Chondrocyte (in vitro differentiated cells): ENCODE results near the gene IRX4. TPM values are rescaled to one million over a fixed set of nuclear protein-coding genes. Genes with fewer than 3 reads are reported as not detected.

Experiments
- DNase-seq: peaks from one replicate; pipeline ENCODE4 v3.0.0; 2021; ENCODE audit warnings: mixed read lengths, low spot score
- H3K27ac Mint-ChIP-seq: one replicate; pipeline ENCODE4 v1.8.0; 2021; ENCODE audit warnings: mild to moderate bottlenecking, moderate library complexity, mixed read lengths; ENCODE audit not compliant: unreplicated experiment
- H3K27me3 Mint-ChIP-seq: 2 replicates; pipeline ENCODE4 v1.8.0; 2021; ENCODE audit warnings: low read depth, mixed read lengths
- H3K36me3 Mint-ChIP-seq: 2 replicates; pipeline ENCODE4 v1.8.0; 2021; ENCODE audit warnings: low read depth, mixed read lengths
- H3K4me1 Mint-ChIP-seq: 2 replicates; pipeline ENCODE4 v1.8.0; 2021; ENCODE audit warnings: low read depth, mild to moderate bottlenecking, mixed read lengths
- H3K4me3 Mint-ChIP-seq: one replicate; pipeline ENCODE4 v1.8.0; 2021; ENCODE audit warnings: mild to moderate bottlenecking, moderate library complexity, mixed read lengths; ENCODE audit not compliant: unreplicated experiment
- H3K9me3 Mint-ChIP-seq: 2 replicates; pipeline ENCODE4 v1.8.0; 2021; ENCODE audit warnings: low read depth, mixed read lengths
- CTCF ChIP-seq: fragments of 200-600 bp; sonication (generic); IDR thresholded peaks from 2 replicates; pipeline ENCODE4 v1.5.0; 2021; ENCODE audit warnings: antibody characterized with exemption, mild to moderate bottlenecking, moderate library complexity
- total RNA-seq: library from RNA; stranded (reverse); gene quantifications from 3 replicates; pipeline ENCODE4 v1.2.1, GENCODE V29; 2021

Gene IRX4
- total RNA-seq, 1 donor from 2014 or later: not detected

DNA sequence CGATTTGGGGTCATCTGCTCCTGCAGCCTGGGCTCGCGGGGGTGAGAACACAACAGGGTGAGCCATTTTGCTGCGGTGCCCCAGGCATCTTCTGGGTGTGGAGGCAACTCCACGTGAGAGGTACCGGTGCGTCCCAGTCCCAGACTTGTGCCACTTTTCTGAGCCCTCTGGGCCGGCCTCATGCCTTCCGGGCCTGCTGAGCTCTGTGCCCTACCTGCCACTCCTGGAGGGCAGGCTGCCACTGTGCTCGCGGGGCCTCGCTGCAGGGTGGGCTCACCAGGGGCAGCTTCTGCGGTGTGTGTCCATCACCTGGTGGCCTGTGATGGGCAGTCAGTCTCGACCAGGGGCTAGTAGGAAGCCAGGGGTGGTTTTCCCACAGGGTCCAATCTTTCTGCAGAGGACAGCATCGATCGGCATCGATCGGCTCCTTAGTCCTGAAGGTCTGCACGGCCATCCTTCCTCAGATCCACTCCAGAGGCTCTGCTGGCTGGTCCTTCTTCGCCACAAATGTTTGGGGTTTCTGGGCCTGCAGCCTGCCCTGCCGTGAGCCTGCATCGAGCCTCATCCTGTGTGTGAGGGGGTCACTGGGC lies 22.6 kb downstream of the IRX4 start:
- no peaks in the 10 kb centered on the region for H3K4me1 Mint-ChIP-seq
- H3K27ac Mint-ChIP-seq: no peak overlapping the region
- no peak for DNase-seq
- H3K9me3 Mint-ChIP-seq: no peaks in the 10 kb centered on the region
- H3K4me3 Mint-ChIP-seq: no peak overlapping the region
- H3K27me3 Mint-ChIP-seq: peaks cover 30% of the 10 kb centered on the region
- no peaks in the 10 kb centered on the region for H3K36me3 Mint-ChIP-seq
- no peak for TF ChIP-seq CTCF

DNA sequence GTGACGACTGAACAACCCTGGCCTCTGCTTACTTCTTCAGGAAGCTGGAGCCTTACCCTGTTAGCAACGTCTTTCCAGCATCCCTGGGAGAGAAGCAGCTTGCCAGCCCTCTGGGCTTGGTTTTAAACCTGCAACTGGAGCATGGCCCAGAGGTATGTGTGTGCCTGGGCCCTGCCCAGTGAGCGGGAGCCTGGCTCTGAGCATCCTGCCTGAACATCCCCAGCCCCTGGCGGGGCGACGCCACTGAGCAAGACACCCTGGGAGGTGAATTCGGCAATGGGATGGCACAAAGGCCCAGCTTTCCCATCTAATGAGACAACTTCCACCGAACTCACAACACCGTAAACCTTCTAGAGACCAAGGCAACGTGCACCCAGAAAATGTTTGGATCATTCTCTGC lies 23.6 kb downstream of the IRX4 start:
- no peak overlapping the region for H3K4me3 Mint-ChIP-seq
- H3K4me1 Mint-ChIP-seq: no peaks in the 10 kb centered on the region
- H3K36me3 Mint-ChIP-seq: no peaks in the 10 kb centered on the region
- TF ChIP-seq CTCF: no peak
- H3K9me3 Mint-ChIP-seq: no peaks in the 10 kb centered on the region
- H3K27me3 Mint-ChIP-seq: peaks cover 27% of the 10 kb centered on the region
- no peak for DNase-seq
- no peak overlapping the region for H3K27ac Mint-ChIP-seq

DNA sequence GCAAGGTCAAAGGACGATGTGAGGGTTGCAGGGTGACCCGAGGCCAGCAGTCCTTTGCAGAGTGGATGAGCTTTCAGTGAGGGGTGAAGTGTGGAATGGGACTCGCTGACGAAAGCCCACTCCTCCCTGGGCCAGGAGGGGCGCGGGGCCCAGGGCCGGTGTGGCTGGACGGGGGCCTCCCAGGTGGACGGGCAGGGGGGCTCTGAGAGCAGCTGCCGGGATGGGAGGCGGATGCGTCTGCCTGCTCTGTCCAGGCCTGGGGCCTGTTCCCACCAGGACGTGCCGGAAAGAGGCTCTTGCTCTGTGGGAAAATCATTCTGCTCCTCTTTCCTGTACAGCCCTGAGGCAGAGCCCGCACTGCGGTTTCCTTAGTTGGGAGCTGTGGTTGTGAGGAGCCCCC lies 24.3 kb downstream of the IRX4 start:
- Mint-ChIP-seq H3K27me3 (peaks cover 29% of the 10 kb centered on the region), H3K4me3 (no peak overlapping the region), H3K9me3 (no peaks in the 10 kb centered on the region), H3K4me1 (no peaks in the 10 kb centered on the region), H3K36me3 (no peaks in the 10 kb centered on the region), H3K27ac (no peak overlapping the region)
- DNase-seq: no peak
- no peak for TF ChIP-seq CTCF

GRCh38 chr5:1857256-1857600 lies 25.5 kb downstream of the IRX4 start:
- no peak for TF ChIP-seq CTCF
- Mint-ChIP-seq H3K4me1 (no peaks in the 10 kb centered on the region), H3K4me3 (no peak overlapping the region), H3K27ac (no peak overlapping the region), H3K27me3 (peaks cover 23% of the 10 kb centered on the region), H3K9me3 (no peaks in the 10 kb centered on the region), H3K36me3 (no peaks in the 10 kb centered on the region)
- DNase-seq: no peak

DNA sequence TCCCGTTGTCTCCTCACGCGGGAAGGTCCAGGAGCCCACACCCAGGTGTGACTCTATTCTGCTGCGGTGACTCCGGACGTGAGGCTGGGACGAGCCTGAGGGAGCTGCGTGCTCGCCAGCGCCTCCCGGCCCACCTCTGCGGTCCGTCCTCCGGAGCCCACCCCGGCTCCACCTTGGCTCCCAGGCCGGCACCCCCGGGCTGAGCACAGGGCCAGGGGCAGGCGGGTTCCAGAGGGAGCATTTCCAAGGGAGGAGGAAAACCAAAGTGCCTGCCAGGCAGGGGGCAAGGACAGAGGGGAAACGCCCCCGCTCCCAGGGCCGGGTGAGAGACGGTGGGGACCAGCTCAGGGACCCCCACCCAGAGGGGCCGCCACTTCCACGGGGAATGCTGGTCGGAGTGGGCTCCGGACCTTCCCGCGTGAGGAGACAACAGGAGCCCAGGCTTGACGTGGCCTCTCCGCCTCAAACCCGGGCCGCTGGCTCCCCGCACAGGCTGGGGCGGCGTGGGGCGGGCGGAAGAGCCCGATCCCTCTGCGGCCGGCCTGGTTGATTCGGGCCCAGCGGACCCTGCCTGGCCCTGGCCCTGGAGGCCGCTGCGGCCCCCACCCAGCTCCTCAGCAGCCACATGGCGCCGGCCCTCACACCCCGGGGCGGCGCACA lies 26.0 kb downstream of the IRX4 start:
- no peak for TF ChIP-seq CTCF
- no peak for DNase-seq
- Mint-ChIP-seq H3K4me3 (no peak overlapping the region), H3K27me3 (peaks cover 26% of the 10 kb centered on the region), H3K36me3 (no peaks in the 10 kb centered on the region), H3K27ac (no peak overlapping the region), H3K4me1 (no peaks in the 10 kb centered on the region), H3K9me3 (no peaks in the 10 kb centered on the region)
